Measurements from ENCODE around the gene HABP2.

Gene HABP2

GRCh38 chr10:113518415-113518814, 34.4 kb upstream of the HABP2 start:
- Histone ChIP-seq H3K9me3 (ENCODE audit: insufficient read depth, low read length) (no peaks in the 10 kb centered on the region), H3K79me2 (ENCODE audit: insufficient read depth, low read length) (no peaks in the 10 kb centered on the region), H4K20me1 (ENCODE audit: low read depth, low read length) (no peaks in the 10 kb centered on the region), H3F3A (ENCODE audit: insufficient read depth) (no peaks in the 10 kb centered on the region), H3K36me3 (ENCODE audit: low read length) (no peaks in the 10 kb centered on the region), H3K9ac (ENCODE audit: low read length) (no peak overlapping the region), H2AFZ (ENCODE audit: low read depth, low read length, severe bottlenecking) (no peak overlapping the region), H3K4me3 (ENCODE audit: insufficient read depth, low read length, poor library complexity, severe bottlenecking) (no peak overlapping the region), H3K27me3 (ENCODE audit: low read length) (no peaks in the 10 kb centered on the region), H3K4me2 (ENCODE audit: low read depth, low read length, poor library complexity, severe bottlenecking) (no peak overlapping the region), H3K9me2 (replicated peaks; ENCODE audit: insufficient read depth, low read length) (no peaks in the 10 kb centered on the region), H3K27ac (ENCODE audit: low read depth, low read length) (no peak overlapping the region)
- no peak for TF ChIP-seq EZH2phosphoT487 (conservative IDR thresholded peaks at IDR 0.05; ENCODE audit: low read length)
- TF ChIP-seq, protein P1, sequence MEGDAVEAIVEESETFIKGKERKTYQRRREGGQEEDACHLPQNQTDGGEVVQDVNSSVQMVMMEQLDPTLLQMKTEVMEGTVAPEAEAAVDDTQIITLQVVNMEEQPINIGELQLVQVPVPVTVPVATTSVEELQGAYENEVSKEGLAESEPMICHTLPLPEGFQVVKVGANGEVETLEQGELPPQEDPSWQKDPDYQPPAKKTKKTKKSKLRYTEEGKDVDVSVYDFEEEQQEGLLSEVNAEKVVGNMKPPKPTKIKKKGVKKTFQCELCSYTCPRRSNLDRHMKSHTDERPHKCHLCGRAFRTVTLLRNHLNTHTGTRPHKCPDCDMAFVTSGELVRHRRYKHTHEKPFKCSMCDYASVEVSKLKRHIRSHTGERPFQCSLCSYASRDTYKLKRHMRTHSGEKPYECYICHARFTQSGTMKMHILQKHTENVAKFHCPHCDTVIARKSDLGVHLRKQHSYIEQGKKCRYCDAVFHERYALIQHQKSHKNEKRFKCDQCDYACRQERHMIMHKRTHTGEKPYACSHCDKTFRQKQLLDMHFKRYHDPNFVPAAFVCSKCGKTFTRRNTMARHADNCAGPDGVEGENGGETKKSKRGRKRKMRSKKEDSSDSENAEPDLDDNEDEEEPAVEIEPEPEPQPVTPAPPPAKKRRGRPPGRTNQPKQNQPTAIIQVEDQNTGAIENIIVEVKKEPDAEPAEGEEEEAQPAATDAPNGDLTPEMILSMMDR (IDR thresholded peaks at IDR 0.05; ENCODE audit: insufficient read depth, low read length, poor library complexity, severe bottlenecking), result no peak

GRCh38 chr10:113518816-113519591, 33.8 kb upstream of the HABP2 start:
- no peak overlapping the region for H3K9ac ChIP-seq (ENCODE audit: low read length)
- no peak overlapping the region for H3K4me2 ChIP-seq (ENCODE audit: low read depth, low read length, poor library complexity, severe bottlenecking)
- no peaks in the 10 kb centered on the region for H3K9me3 ChIP-seq (ENCODE audit: insufficient read depth, low read length)
- H3K9me2 ChIP-seq (replicated peaks; ENCODE audit: insufficient read depth, low read length), result no peaks in the 10 kb centered on the region
- no peaks in the 10 kb centered on the region for H3K79me2 ChIP-seq (ENCODE audit: insufficient read depth, low read length)
- no peaks in the 10 kb centered on the region for H3K27me3 ChIP-seq (ENCODE audit: low read length)
- H4K20me1 ChIP-seq (ENCODE audit: low read depth, low read length), result no peaks in the 10 kb centered on the region
- no peak overlapping the region for H2AFZ ChIP-seq (ENCODE audit: low read depth, low read length, severe bottlenecking)
- no peaks in the 10 kb centered on the region for H3K36me3 ChIP-seq (ENCODE audit: low read length)
- no peak overlapping the region for H3K4me3 ChIP-seq (ENCODE audit: insufficient read depth, low read length, poor library complexity, severe bottlenecking)
- H3F3A ChIP-seq (ENCODE audit: insufficient read depth), result no peaks in the 10 kb centered on the region
- H3K27ac ChIP-seq (ENCODE audit: low read depth, low read length), result no peak overlapping the region
- TF ChIP-seq, protein P1 (IDR thresholded peaks at IDR 0.05; ENCODE audit: insufficient read depth, low read length, poor library complexity, severe bottlenecking), result no peak
- TF ChIP-seq EZH2phosphoT487 (conservative IDR thresholded peaks at IDR 0.05; ENCODE audit: low read length), result no peak

- H3K4me3 ChIP-seq (ENCODE audit: insufficient read depth, low read length, poor library complexity, severe bottlenecking), result no peak overlapping the region
- no peak overlapping the region for H2AFZ ChIP-seq (ENCODE audit: low read depth, low read length, severe bottlenecking)
- no peaks in the 10 kb centered on the region for H3K9me2 ChIP-seq (replicated peaks; ENCODE audit: insufficient read depth, low read length)
- TF ChIP-seq, protein P1 (IDR thresholded peaks at IDR 0.05; ENCODE audit: insufficient read depth, low read length, poor library complexity, severe bottlenecking), result no peak
- no peak for TF ChIP-seq EZH2phosphoT487 (conservative IDR thresholded peaks at IDR 0.05; ENCODE audit: low read length)
- no peaks in the 10 kb centered on the region for H3K9me3 ChIP-seq (ENCODE audit: insufficient read depth, low read length)
- no peak overlapping the region for H3K9ac ChIP-seq (ENCODE audit: low read length)
- H3K27ac ChIP-seq (ENCODE audit: low read depth, low read length), result no peak overlapping the region
- H4K20me1 ChIP-seq (ENCODE audit: low read depth, low read length), result no peaks in the 10 kb centered on the region
- no peaks in the 10 kb centered on the region for H3K36me3 ChIP-seq (ENCODE audit: low read length)
- H3K27me3 ChIP-seq (ENCODE audit: low read length), result no peaks in the 10 kb centered on the region
- H3K4me2 ChIP-seq (ENCODE audit: low read depth, low read length, poor library complexity, severe bottlenecking), result no peak overlapping the region
- no peaks in the 10 kb centered on the region for H3F3A ChIP-seq (ENCODE audit: insufficient read depth)
- H3K79me2 ChIP-seq (ENCODE audit: insufficient read depth, low read length), result no peaks in the 10 kb centered on the region
Observed at GRCh38 chr10:113519681-113520115, 33.2 kb upstream of the HABP2 start.
